Body of pancreas (tissue), 4 donors: Measurements from ENCODE around the gene ACOX3. TPM values are rescaled to one million over a fixed set of nuclear protein-coding genes. Genes with fewer than 3 reads are reported as not detected.

Experiments
- ATAC-seq: fragments of 150-250 bp; one replicate; pipeline ENCODE4 v1.9.1; 2016
- DNase-seq, 4 donors: peaks; one replicate each; pipeline ENCODE4 v3.0.0-alpha.2; 2019
- H3K27ac ChIP-seq, 4 donors: fragments of 200-600 bp; sonication (generic); 1 replicate in 3 of 4; 2 replicates in 1 of 4; pipeline versions ENCODE4 v1.5.1 to v1.6.1; 2016 to 2019; ENCODE audit warnings: mild to moderate bottlenecking in 1 of 4, mixed read lengths in 1 of 4, moderate library complexity in 1 of 4
- H3K27me3 ChIP-seq, 2 donors: fragments of 200-600 bp; sonication (generic); one replicate each; pipeline ENCODE4 v1.6.0; 2016; ENCODE audit warnings: mild to moderate bottlenecking in 1 of 2
- H3K36me3 ChIP-seq, 2 donors: fragments of 200-600 bp; sonication (generic); replicated peaks in 1 of 2; 2 replicates each; pipeline ENCODE4 v1.5.1; 2016; ENCODE audit warnings: low read depth in 2 of 2; ENCODE audit not compliant: insufficient read depth in 1 of 2
- H3K4me1 ChIP-seq: fragments of 200-600 bp; sonication (generic); one replicate; pipeline ENCODE4 v1.6.0; 2016
- H3K4me3 ChIP-seq, 2 donors: fragments of 200-600 bp; sonication (generic); 1 replicate in 1 of 2; 2 replicates in 1 of 2; pipeline ENCODE4 v1.5.1; 2016 to 2019
- H3K9me3 ChIP-seq, 3 donors: fragments of 200-600 bp; sonication (generic); 1 replicate in 2 of 3; 2 replicates in 1 of 3; pipeline ENCODE4 v1.5.1; 2016
- CTCF ChIP-seq, 7 experiments: fragments of 450-650 bp in 4 of 7; fragments of 200-600 bp in 3 of 7; sonication (generic) in 3 of 7; IDR thresholded peaks; one replicate each; pipeline ENCODE4 v1.5.1; 2016 to 2019; ENCODE audit warnings: antibody characterized with exemption in 7 of 7
- POLR2A ChIP-seq, 3 donors: fragments of 450-650 bp; IDR thresholded peaks; one replicate each; pipeline ENCODE4 v1.6.1; 2016; ENCODE audit warnings: antibody characterized with exemption in 3 of 3, mild to moderate bottlenecking in 2 of 3
- WGBS, 2 donors: methylation state at CpG; one replicate each; pipeline ENCODE4 v1.1.5; 2017; 5-methylcytosine and 5-hydroxymethylcytosine counted together
- intact Hi-C: fragments of 100-400 bp; cut with DNase I; formaldehyde crosslinking; loops from one replicate; pipeline ENCODE4 v1.15.1; 2023
- total RNA-seq, 2 donors: library from RNA; depleted of rRNA; stranded (reverse); fragments of >200 nt; gene quantifications; one replicate each; pipeline ENCODE4 v1.1.0, GENCODE V29; 2016

ACOX3 gene
- total RNA-seq, 2 donors from 2014 or later, result 18.4 to 23.4 TPM

- Histone ChIP-seq H3K27me3 (no peaks in the 10 kb centered on the region), H3K4me3 (no peak overlapping the region), H3K9me3 (no peaks in the 10 kb centered on the region), H3K27ac (no peak overlapping the region), H3K36me3 (no peaks in the 10 kb centered on the region), H3K4me1 (peaks cover under 1% of the 10 kb centered on the region)
- no peak for TF ChIP-seq CTCF (IDR thresholded peaks at IDR 0.05)
- TF ChIP-seq POLR2A (IDR thresholded peaks at IDR 0.05), result no peak
- DNase-seq, result no peak
- WGBS, 2 donors, result 89 to 93% methylated on average over 2 of the region's 2 CpGs
- no peak for ATAC-seq
- intact Hi-C loops, result no loop called here
Measured at GRCh38 chr4:8321220-8321619, 119.3 kb downstream of the ACOX3 start.

- no peak overlapping the region for H3K27ac ChIP-seq
- no peaks in the 10 kb centered on the region for H3K9me3 ChIP-seq
- no peaks in the 10 kb centered on the region for H3K36me3 ChIP-seq
- TF ChIP-seq CTCF (IDR thresholded peaks at IDR 0.05), result no peak
- TF ChIP-seq POLR2A (IDR thresholded peaks at IDR 0.05), result no peak
- DNase-seq (peak in 1 of 4 donors; percentile 8), ATAC-seq (no peak)
- H3K27me3 ChIP-seq, result no peaks in the 10 kb centered on the region
- H3K4me3 ChIP-seq, result no peak overlapping the region
- H3K4me1 ChIP-seq, result peaks cover 9% of the 10 kb centered on the region
- intact Hi-C loops, result no loop called here
- WGBS, 2 donors, result 70 to 80% methylated on average over 2 of the region's 2 CpGs
Measured at GRCh38 chr4:8320386-8320750, 120.2 kb downstream of the ACOX3 start.

- WGBS, 2 donors, result 56 to 83% methylated on average over 9 to 13 of the region's 13 CpGs
- H3K27ac ChIP-seq, result no peak overlapping the region
- TF ChIP-seq CTCF (IDR thresholded peaks at IDR 0.05) (no peak), POLR2A (IDR thresholded peaks at IDR 0.05) (no peak)
- peaks cover 11% of the 10 kb centered on the region for H3K4me1 ChIP-seq
- no peaks in the 10 kb centered on the region for H3K36me3 ChIP-seq
- no peaks in the 10 kb centered on the region for H3K27me3 ChIP-seq
- H3K4me3 ChIP-seq, result no peak overlapping the region
- peak in 1 of 4 donors; percentile 8 for DNase-seq
- ATAC-seq, result no peak
- intact Hi-C loops, result no loop called here
- no peaks in the 10 kb centered on the region for H3K9me3 ChIP-seq
Measured at GRCh38 chr4:8319731-8320385, 120.7 kb downstream of the ACOX3 start.

- H3K27ac ChIP-seq, result no peak overlapping the region
- no peak for TF ChIP-seq CTCF (IDR thresholded peaks at IDR 0.05)
- no peak for TF ChIP-seq POLR2A (IDR thresholded peaks at IDR 0.05)
- no peaks in the 10 kb centered on the region for H3K36me3 ChIP-seq
- ATAC-seq (no peak), DNase-seq (no peak)
- no peaks in the 10 kb centered on the region for H3K27me3 ChIP-seq
- H3K9me3 ChIP-seq, result no peaks in the 10 kb centered on the region
- intact Hi-C loops, result no loop called here
- H3K4me3 ChIP-seq, result no peak overlapping the region
- peaks cover 11% of the 10 kb centered on the region for H3K4me1 ChIP-seq
- 77 to 83% methylated on average over 4 to 6 of the region's 6 CpGs for WGBS, 2 donors
Measured at GRCh38 chr4:8319061-8319460, 121.5 kb downstream of the ACOX3 start.

- no peaks in the 10 kb centered on the region for H3K9me3 ChIP-seq
- intact Hi-C loops, result no loop called here
- H3K27me3 ChIP-seq, result no peaks in the 10 kb centered on the region
- no peak overlapping the region for H3K27ac ChIP-seq
- WGBS, 2 donors, result 88% methylated on average over 7 of the region's 7 CpGs
- H3K36me3 ChIP-seq, result no peaks in the 10 kb centered on the region
- ATAC-seq (no peak), DNase-seq (no peak)
- peaks cover 11% of the 10 kb centered on the region for H3K4me1 ChIP-seq
- H3K4me3 ChIP-seq, result no peak overlapping the region
- TF ChIP-seq POLR2A (IDR thresholded peaks at IDR 0.05), result no peak
- no peak for TF ChIP-seq CTCF (IDR thresholded peaks at IDR 0.05)
Measured at GRCh38 chr4:8318509-8318908, 122.0 kb downstream of the ACOX3 start.
